Measurements from ENCODE around the gene HLCS. TPM values are rescaled to one million over a fixed set of nuclear protein-coding genes. Genes with fewer than 3 reads are reported as not detected.
A peak's percentile ranks its signal among the peaks of the same experiment; 100 is the strongest.

The HLCS gene
- total RNA-seq, 2 donors from 2014 or later, result 6.9 to 10.0 TPM

DNA sequence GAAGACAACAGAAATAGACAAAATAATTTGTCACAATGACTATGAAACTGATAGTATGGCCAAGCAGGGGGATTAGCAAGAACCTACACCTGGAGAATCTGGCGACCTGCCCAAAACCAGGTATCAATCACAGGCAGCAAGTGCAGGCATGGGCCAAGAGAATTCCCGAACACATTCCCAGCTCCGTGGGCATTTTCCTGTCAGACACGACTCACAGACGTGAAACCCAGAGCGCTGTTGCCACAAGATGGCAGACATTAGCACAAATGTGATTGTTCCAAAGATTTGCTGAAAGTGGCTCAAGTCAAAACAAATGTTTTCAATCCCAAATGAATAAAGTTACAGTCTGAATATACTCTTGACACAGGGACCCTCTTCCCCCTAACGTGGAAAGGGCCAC is 36.8 kb downstream of the HLCS start:
- no peak overlapping the region for H3K4me3 ChIP-seq
- H3K36me3 ChIP-seq, result no peaks in the 10 kb centered on the region
- no peaks in the 10 kb centered on the region for H3K9me3 ChIP-seq
- no peak overlapping the region for H3K27ac ChIP-seq
- no peak for DNase-seq (ENCODE audit: low spot score)
- no peaks in the 10 kb centered on the region for H3K4me1 ChIP-seq
- H3K27me3 ChIP-seq, result no peaks in the 10 kb centered on the region
- TF ChIP-seq, protein P1, sequence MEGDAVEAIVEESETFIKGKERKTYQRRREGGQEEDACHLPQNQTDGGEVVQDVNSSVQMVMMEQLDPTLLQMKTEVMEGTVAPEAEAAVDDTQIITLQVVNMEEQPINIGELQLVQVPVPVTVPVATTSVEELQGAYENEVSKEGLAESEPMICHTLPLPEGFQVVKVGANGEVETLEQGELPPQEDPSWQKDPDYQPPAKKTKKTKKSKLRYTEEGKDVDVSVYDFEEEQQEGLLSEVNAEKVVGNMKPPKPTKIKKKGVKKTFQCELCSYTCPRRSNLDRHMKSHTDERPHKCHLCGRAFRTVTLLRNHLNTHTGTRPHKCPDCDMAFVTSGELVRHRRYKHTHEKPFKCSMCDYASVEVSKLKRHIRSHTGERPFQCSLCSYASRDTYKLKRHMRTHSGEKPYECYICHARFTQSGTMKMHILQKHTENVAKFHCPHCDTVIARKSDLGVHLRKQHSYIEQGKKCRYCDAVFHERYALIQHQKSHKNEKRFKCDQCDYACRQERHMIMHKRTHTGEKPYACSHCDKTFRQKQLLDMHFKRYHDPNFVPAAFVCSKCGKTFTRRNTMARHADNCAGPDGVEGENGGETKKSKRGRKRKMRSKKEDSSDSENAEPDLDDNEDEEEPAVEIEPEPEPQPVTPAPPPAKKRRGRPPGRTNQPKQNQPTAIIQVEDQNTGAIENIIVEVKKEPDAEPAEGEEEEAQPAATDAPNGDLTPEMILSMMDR (IDR thresholded peaks at IDR 0.05), result no peak

DNA sequence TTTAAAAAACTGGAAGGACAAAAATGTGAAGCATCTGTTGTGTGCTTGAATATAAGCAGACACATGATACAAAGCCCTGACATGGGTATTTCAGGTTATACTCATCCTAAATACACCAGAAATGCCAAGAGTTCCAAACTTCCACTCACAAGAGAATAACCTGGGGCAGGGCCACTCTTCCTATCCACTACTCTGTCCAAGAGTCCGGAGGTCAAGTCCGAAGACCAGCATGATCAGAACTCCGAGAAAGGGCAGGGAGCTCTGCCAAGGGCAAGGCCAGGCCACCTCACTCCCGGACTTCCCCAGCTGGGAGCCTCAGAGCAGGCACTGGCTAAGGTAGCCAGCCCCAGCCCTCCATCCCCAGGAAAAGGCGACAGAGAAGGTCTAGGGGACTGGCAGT is 37.5 kb downstream of the HLCS start:
- H3K4me3 ChIP-seq, result no peak overlapping the region
- H3K36me3 ChIP-seq, result no peaks in the 10 kb centered on the region
- H3K27ac ChIP-seq, result no peak overlapping the region
- H3K9me3 ChIP-seq, result no peaks in the 10 kb centered on the region
- TF ChIP-seq, protein P1 (IDR thresholded peaks at IDR 0.05), result no peak
- H3K27me3 ChIP-seq, result no peaks in the 10 kb centered on the region
- DNase-seq (ENCODE audit: low spot score), result no peak
- no peaks in the 10 kb centered on the region for H3K4me1 ChIP-seq

DNA sequence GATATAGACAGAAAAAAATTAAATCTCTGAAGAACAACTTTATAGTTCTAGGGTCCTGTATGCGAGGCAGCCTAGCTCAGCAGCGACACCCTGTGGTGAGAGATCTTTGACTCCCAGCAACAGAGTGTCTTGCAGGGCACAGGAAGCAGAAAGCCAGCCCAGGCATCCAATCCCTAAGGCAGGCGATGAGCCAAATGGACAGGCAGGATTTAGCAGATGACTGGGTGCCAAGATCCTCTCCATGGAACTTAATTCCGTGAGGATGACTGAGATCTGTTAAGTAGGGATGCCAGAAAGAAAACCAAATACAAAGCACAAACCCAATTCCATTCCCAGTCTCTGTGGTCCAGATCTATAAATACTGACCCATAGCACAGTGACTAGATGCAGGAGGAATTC is 38.8 kb downstream of the HLCS start:
- no peaks in the 10 kb centered on the region for H3K9me3 ChIP-seq
- TF ChIP-seq, protein P1 (IDR thresholded peaks at IDR 0.05), result peak; percentile 86 to 92
- no peaks in the 10 kb centered on the region for H3K27me3 ChIP-seq
- H3K36me3 ChIP-seq, result no peaks in the 10 kb centered on the region
- H3K4me1 ChIP-seq, result no peaks in the 10 kb centered on the region
- no peak overlapping the region for H3K4me3 ChIP-seq
- no peak overlapping the region for H3K27ac ChIP-seq
- DNase-seq (ENCODE audit: low spot score), result peak; percentile 86

DNA sequence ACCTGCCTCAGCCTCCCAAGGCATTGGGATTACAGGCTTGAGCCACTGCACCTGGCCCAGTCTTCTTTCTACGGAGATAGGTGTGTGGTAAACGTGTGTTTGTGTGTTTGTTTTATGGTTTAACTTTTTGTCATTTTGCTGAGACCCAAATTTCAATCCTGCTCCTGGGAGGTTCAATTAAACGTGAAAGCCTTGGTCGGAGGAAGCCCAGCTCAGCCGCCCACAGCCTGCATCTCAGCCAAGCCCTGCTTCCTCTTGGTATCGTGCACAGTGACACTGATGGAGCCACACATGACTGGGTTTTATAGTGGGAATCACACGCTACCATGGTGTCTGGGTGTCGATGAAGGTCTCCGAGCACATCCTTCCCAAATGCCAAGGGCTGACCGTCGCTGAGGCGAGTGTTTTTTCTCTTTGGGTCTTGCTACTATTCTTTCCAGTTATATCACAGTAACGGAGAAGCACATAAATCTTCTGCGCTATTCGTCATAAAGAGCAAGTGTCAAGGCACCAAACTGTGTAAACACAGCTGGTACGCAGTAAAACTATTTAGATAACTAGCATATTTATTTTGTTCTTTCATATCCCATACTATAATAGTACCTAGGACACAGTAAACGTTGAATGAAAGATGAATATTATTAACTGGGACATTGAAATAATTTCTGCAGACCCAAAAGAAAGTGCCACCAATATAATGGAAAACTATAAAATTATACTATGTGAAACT is 39.3 kb downstream of the HLCS start:
- Histone ChIP-seq H3K27me3 (no peaks in the 10 kb centered on the region), H3K4me1 (no peaks in the 10 kb centered on the region), H3K27ac (no peak overlapping the region), H3K36me3 (no peaks in the 10 kb centered on the region), H3K9me3 (no peaks in the 10 kb centered on the region), H3K4me3 (no peak overlapping the region)
- TF ChIP-seq, protein P1 (IDR thresholded peaks at IDR 0.05), result no peak
- no peak for DNase-seq (ENCODE audit: low spot score)

DNA sequence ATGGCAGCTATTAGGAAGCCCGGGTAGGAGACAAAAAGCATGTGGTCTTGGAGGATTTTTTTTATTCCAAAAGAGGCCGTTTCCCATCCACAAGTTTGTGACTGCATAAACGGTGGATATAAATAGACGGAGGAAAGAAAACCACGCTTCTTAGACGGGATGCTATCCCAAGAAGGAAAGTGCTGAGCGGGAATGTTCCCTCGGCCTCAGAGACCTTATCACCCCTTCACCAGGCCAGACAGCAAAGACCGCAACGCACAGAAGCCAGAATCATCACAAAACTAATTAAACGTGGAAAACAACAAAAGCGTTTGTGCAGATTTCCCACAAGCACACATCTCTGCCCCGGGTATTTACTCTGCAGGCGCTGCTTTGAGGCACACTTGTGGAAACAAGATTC is 43.2 kb downstream of the HLCS start:
- Histone ChIP-seq H3K9me3 (no peaks in the 10 kb centered on the region), H3K27ac (no peak overlapping the region), H3K4me1 (no peaks in the 10 kb centered on the region), H3K4me3 (no peak overlapping the region), H3K27me3 (no peaks in the 10 kb centered on the region), H3K36me3 (no peaks in the 10 kb centered on the region)
- peak; percentile 21 for DNase-seq (ENCODE audit: low spot score)
- TF ChIP-seq, protein P1 (IDR thresholded peaks at IDR 0.05), result no peak

DNA sequence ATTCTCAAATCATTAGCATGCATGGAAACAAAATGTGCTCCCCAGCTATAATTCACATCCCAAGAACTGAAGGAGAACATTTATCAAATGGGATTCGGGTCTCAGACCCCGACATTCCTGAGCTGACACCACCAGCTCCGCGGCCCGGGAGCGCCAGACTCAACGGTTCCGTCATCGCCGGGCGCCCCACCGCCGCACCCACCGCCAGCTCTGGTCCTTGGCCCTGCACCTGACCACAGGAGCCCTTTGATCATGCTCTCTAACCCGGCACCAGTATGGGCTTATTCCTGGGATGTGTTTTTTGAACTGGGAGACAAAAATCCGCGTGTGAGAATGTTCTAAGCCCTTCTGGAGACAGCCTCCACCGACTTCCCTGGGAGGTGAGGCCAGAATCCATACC is 43.6 kb downstream of the HLCS start:
- Histone ChIP-seq H3K9me3 (no peaks in the 10 kb centered on the region), H3K4me1 (no peaks in the 10 kb centered on the region), H3K27ac (no peak overlapping the region), H3K36me3 (no peaks in the 10 kb centered on the region), H3K27me3 (no peaks in the 10 kb centered on the region), H3K4me3 (no peak overlapping the region)
- no peak for DNase-seq (ENCODE audit: low spot score)
- TF ChIP-seq, protein P1 (IDR thresholded peaks at IDR 0.05), result no peak

All from right atrium auricular region (tissue), 2 donors.